ENCODE results near the gene NETO2. TPM values are rescaled to one million over a fixed set of nuclear protein-coding genes. Genes with fewer than 3 reads are reported as not detected.
A peak's percentile ranks its signal among the peaks of the same experiment; 100 is the strongest.

The NETO2 gene
- total and polyA plus RNA-seq, 2 of the 13 experiments (the other 11 are each of a cell fraction or from before 2014, with no cell fraction given): 8.2 to 13.5 TPM

GRCh38 chr16:47141773-47142485 is 1.8 kb downstream of the NETO2 start (continued):
- TF ChIP-seq POGK (CRISPR knock-in tag; conservative IDR thresholded peaks at IDR 0.05): 0 out of 2 replicates have a peak, but pooled peaks have one; percentile 44
- TF ChIP-seq PRDM4 (CRISPR knock-in tag; IDR thresholded peaks at IDR 0.05; ENCODE audit: borderline replicate concordance): no peak
- TF ChIP-seq CTCF (CRISPR knock-in tag; IDR thresholded peaks at IDR 0.05): peak; percentile 98
- TF ChIP-seq ZNF552 (CRISPR knock-in tag; IDR thresholded peaks at IDR 0.05; ENCODE audit: borderline replicate concordance): no peak
- 0 out of 2 replicates have a peak, but pooled peaks have one; percentile 36 for TF ChIP-seq ZBTB33 (CRISPR knock-in tag; IDR thresholded peaks at IDR 0.05)
- TF ChIP-seq HIC2 (CRISPR knock-in tag; IDR thresholded peaks at IDR 0.05; ENCODE audit: low read depth): no peak
- TF ChIP-seq TFDP1 (CRISPR knock-in tag; IDR thresholded peaks at IDR 0.05; ENCODE audit: borderline replicate concordance): peak; percentile 42; the same call in 1 of the 2 replicates
- TF ChIP-seq SRY (CRISPR knock-in tag; IDR thresholded peaks at IDR 0.05): no peak
- 0 out of 2 replicates have a peak, but pooled peaks have one; percentile 42 for TF ChIP-seq TGIF2 (CRISPR knock-in tag; IDR thresholded peaks at IDR 0.05)
- TF ChIP-seq ATRX (CRISPR knock-in tag; IDR thresholded peaks at IDR 0.05; ENCODE audit: borderline replicate concordance): no peak
- no peak for TF ChIP-seq ZC3H13 (CRISPR knock-in tag; IDR thresholded peaks at IDR 0.05)
- no peak for TF ChIP-seq GFI1 (CRISPR knock-in tag; IDR thresholded peaks at IDR 0.05; ENCODE audit: borderline replicate concordance)
- TF ChIP-seq CBX2 (IDR thresholded peaks at IDR 0.05; ENCODE audit: low read depth, low read length): peak; percentile 92
- no peak; the same call in 1 of the 2 replicates for TF ChIP-seq CBX2 (CRISPR knock-in tag; IDR thresholded peaks at IDR 0.05; ENCODE audit: low read depth)
- TF ChIP-seq RFXANK (CRISPR knock-in tag; IDR thresholded peaks at IDR 0.05): no peak
- TF ChIP-seq ZNF75D (CRISPR knock-in tag; IDR thresholded peaks at IDR 0.05; ENCODE audit: borderline replicate concordance): no peak
- no peak for TF ChIP-seq ZNF557 (CRISPR knock-in tag; IDR thresholded peaks at IDR 0.05)

Data from HepG2 (cell line).